Measurements from ENCODE around the gene ST8SIA4.

ST8SIA4 gene

DNA sequence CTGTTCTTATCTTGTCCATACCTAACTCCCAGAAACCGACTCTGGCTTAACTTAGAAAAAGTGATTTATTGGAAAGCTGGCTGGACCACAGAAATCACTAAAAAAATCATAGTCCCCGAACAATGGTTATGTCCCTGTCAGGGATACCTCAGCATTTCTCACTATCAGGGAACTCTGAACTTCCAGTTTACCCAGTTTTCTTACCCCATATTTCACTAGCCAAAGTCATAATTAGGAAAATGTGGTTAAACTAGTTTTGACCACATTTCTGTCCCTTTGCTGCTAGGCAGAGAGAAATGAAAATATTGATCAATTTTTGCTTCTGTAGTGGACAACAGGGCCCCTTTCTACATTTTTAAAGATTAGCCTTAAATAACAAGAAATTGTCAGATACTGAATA lies 38.2 kb downstream of the ST8SIA4 start:
- DNase-seq: no peak

DNA sequence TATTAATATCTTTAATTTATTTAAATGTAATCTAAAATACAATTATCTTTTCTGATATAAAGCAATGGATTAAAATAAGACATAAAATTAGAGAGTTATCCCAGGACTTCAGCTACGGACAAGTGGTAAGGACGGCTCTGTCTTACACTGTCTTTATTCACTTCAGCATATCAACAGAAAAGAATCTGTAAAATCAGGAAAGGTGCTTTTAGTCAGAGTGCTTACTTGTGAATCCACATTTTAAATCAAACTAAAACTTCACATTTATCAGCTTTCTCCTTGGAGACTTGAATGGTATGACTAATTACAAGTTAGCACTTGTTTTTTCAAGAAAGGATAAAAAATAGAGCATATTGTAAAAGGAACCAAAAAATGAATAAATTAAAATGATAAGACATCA lies 39.3 kb downstream of the ST8SIA4 start:
- no peak for DNase-seq

- no peak for DNase-seq
Observed at GRCh38 chr5:100861148-100861547, 41.9 kb downstream of the ST8SIA4 start.

DNA sequence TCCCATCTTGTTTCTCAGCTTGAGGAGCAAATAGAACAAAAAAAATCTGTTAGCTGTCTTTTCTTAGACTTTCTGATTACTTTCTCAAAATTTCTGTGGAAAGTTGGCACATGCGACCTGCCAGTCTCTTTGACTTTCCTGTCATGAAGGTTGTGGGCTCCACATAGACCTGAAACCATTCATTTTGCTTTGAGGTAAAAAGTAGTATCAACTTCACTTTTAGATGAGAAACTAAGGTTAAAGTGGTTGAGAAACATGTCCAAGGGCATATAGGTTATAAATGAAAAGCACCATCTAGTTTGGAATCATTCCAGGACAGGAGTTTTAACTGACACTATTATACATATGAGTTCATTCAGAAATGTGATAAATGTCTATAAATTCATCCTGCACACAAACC lies 42.7 kb downstream of the ST8SIA4 start:
- no peak for DNase-seq

GRCh38 chr5:100858987-100859545 lies 44.0 kb downstream of the ST8SIA4 start:
- no peak for DNase-seq

DNA sequence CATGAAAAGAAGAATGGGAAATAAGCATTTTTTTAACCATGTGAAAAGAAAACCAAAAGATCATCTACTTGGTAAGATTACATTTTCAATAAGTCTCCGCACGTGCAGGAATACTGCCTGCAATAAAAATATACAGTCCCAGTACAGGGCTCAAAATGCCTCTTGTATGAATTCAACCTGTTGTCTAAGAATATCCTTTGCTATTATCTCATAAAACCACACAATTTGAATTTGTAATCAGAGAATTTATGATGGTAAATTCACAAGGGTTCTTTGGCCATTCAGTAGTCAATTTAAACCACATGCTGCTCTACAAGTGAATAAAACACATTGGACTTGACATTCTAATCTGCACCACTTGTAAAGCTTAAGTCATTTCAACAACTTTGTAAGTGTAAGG lies 46.6 kb downstream of the ST8SIA4 start:
- DNase-seq: no peak

- no peak for DNase-seq
Observed at GRCh38 chr5:100855937-100856430, 47.1 kb downstream of the ST8SIA4 start.

DNA sequence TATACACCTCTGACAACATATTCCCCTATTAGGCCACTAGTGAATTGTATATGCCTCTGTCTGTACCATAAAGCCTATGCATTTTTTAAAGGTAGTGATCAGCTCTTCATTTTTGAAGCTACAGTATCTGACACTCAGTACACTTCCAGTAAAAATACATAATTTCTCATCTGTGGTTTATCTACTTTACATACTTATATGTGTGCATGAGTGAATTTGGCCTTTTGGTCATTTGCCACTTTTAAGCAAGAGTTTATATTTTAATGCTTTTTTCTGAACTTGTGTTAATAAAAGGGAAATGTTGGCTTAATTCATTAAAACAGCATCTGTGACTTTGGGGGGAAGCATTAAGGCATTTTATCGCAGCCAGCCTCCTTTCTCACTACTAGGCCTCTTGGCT lies 47.8 kb downstream of the ST8SIA4 start:
- DNase-seq: no peak

DNA sequence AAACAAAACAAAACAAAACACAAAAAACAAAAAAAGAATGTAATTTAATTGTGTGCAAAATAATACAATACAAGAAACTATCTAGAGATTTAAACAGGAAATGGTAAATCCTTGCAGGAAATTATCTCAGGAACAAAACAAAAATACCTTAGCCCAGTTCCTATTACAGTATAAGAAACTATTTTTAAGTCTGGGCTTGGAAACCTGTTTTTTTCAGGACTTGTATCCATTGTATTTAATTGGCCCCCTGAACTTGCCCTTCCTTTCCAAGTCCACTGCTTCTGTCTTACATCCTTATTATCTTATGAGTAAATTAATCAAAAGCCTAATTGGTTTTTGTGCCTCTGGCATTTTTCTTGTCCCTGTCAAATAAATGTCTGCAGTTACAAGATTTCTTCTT lies 48.5 kb downstream of the ST8SIA4 start:
- DNase-seq: no peak

- DNase-seq: no peak
Observed at GRCh38 chr5:100853582-100853981, 49.5 kb downstream of the ST8SIA4 start.

DNA sequence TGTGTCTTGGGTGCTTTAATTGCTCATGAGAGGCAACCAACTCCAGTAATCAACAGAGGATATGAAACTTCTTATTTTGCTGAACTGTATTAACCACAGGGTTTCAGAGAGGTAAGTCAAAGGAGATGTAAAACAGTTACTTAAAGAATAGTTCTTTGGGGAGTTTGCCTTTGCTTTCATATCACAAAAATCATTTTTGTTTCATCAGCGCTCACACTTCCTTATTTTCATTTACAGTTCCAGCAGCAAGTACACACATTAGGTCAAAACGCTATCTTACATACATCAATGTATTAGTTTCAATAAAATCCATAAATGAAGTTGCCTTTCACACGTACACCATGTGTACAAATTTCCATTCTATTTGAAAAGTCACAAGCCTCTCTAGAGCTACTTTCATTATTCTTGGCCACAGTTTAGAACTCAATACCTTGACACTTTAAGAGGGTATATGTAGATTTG lies 50.1 kb downstream of the ST8SIA4 start:
- peak; percentile 65 for DNase-seq

DNA sequence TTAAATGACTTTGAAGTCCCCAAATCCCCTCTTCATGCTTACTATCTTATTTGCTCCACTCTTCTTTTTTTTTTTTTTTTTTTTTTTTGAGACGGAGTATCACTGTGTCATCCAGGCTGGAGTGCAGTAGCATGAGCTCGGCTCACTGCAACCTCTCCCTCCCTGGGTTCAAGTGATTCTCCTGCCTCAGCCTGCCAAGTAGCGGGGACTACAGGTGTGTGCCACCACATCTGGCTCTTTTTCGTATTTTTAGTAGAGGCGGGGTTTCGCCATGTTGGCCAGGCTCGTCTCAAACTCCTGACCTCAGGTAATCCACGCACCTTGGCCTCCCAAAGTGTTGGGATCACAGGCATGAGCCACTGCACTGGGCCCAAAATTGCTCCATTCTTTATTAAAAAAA lies 51.0 kb downstream of the ST8SIA4 start:
- no peak for DNase-seq

- no peak for DNase-seq
Observed at GRCh38 chr5:100846772-100847171, 56.3 kb downstream of the ST8SIA4 start.

DNA sequence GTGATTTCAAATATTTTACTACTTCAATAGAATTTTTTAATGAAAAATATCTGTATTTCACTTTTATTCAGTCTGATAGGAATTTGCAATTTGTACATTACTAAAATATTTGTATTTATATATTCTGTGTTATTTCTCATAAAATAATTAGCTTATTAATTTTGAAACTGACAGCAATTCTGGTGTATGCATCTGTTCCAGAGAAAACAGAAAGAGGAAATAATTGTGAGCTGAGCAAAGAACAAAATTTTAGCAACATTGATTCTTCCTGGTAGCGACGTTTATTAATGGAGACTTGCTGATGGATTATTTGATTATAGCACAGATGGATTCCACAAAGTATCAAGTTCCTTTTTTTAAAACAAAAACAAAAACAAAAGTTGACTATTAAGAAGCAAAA lies 61.0 kb downstream of the ST8SIA4 start:
- DNase-seq: no peak

- DNase-seq: peak; percentile 31
Observed at GRCh38 chr5:100841358-100842076, 61.6 kb downstream of the ST8SIA4 start.

- no peak for DNase-seq
Observed at GRCh38 chr5:100840789-100841188, 62.3 kb downstream of the ST8SIA4 start.

DNA sequence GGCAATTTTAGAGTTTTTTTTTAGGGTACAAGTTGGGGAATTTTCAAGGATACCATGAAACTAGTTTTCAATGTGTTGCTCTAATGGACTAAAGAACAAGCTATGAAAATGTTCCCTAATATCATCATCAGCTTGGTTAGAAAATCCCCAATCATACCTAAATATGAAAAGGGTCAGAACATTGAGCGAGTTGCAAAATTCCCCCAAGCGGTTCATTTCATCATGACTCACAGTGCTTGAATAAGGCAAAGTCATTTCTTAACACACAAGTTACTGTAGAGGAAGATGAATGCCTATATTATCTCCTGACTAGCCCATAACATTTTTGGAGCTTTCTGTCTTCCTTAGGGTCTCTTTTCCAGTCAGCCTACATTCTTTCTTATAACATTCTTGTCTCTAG lies 62.7 kb downstream of the ST8SIA4 start:
- DNase-seq: peak; percentile 21

- no peak for DNase-seq
Observed at GRCh38 chr5:100838048-100838473, 65.0 kb downstream of the ST8SIA4 start.

- no peak for DNase-seq
Observed at GRCh38 chr5:100834519-100834918, 68.6 kb downstream of the ST8SIA4 start.

- DNase-seq: no peak
Observed at GRCh38 chr5:100832252-100833230, 70.5 kb downstream of the ST8SIA4 start.

DNA sequence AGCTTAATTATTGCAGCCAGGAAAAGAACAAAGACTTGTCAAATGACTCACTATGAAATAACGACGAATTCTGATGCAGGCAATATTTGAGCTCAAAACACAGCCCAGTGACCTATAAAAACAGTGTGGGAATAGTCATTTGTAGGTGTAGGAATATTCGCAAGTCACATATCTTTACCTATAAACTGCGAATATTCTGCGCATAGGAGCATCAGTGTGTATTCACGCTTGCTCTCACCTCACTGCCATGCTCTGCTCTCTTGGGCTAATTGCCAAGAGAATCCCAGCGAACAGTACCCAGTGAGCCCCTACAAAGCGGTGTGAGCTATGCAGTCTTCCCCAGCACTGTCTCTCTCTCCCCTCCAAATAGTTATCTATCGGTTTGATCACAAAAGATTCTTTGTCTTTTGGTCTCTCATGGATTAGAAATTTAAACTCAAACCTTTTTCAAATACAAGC lies 74.2 kb downstream of the ST8SIA4 start:
- DNase-seq: no peak

- DNase-seq: peak; percentile 16
Observed at GRCh38 chr5:100828071-100828897, 74.8 kb downstream of the ST8SIA4 start.

Measured in OCI-M1 (cell line).